HG03066 (cell line): ENCODE results near the gene ISG15.
A peak's percentile ranks its signal among the peaks of the same experiment; 100 is the strongest.
"Not testable (repeated sequence)": the region's sequence is repeated elsewhere in the genome, so short reads cannot be mapped to it uniquely, and the experiment has no call there.

ENCODE experiments used
- ATAC-seq: cut with Tn5 transposase; IDR thresholded peaks from one replicate; pipeline ENCODE4 v1.9.1; 2021; ENCODE audit warnings: low read depth; ENCODE audit not compliant: unreplicated experiment

ISG15 gene

GRCh38 chr1:1055841-1056736 lies 42.8 kb downstream of the ISG15 start:
- no peak for ATAC-seq

- ATAC-seq = not testable (repeated sequence)
Observed at GRCh38 chr1:1057769-1058087, 44.4 kb downstream of the ISG15 start.

DNA sequence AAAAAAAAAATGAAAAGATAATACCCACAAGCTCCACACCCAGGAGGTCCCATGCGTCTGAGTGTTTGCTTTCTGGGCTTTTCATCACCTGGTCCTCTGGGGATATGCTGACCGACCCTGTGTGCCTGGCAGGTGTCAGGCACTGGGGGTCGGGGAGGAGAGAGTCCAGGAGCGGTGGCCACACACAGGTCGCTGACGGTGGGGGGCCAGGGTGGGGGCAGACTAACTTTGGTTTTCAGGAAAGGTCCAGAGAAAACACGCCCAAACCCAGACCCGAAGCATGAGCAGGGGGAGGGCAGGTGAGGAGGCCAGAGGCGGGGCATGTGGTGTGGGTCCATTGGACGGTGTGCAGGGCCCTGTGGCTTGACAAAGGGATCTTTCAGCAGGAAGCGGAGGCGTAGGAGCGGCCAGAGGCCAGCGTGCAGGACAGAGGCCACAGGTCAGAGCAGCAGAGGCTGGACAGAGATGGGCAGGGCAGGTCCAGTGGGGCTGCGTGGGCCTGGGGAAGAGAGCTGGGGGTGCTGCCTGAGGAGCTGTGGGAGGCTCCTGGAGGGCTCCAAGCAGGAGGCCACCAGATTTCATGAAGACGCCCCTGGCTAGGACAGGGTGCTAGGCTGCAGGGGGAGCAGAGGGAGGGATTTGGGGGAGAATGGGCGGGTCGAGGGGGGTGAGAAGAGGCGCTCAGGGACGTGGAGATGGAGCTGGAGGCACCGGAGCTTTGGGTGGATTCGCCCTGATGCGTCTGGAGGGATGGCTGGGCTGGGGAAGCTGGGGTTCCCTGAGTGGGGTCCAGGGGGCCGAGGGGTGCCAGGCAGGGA lies 45.0 kb downstream of the ISG15 start:
- no peak for ATAC-seq

DNA sequence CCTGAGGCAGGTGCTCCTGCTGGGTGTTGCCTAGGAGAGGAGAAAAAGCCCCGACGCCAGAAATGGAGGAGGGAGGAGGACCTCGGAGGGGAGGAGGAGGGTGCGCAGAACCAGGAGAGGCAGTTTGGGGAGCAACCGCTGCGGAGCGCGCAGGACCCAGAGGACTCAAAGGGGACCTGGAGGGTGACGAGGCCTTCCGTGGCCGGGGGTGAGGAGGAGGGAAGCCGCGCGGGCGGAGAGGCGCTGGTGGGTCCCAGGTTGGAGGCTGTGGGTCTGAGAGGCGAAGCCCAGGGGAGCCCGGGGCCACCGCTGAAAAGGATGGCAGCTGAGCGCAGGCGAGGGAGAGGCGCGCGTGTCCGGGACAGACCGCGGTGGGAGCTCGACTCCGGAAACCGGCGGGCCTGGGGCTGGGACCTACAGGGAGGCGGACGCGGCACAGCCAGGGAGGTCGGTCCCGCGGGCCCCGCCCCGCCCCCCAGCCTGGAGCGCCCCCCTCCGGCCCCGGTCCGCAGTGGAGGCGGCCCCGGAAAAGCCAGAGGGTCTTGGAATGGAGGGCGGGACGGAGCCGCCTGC lies 45.7 kb downstream of the ISG15 start:
- ATAC-seq = peak; percentile 44

DNA sequence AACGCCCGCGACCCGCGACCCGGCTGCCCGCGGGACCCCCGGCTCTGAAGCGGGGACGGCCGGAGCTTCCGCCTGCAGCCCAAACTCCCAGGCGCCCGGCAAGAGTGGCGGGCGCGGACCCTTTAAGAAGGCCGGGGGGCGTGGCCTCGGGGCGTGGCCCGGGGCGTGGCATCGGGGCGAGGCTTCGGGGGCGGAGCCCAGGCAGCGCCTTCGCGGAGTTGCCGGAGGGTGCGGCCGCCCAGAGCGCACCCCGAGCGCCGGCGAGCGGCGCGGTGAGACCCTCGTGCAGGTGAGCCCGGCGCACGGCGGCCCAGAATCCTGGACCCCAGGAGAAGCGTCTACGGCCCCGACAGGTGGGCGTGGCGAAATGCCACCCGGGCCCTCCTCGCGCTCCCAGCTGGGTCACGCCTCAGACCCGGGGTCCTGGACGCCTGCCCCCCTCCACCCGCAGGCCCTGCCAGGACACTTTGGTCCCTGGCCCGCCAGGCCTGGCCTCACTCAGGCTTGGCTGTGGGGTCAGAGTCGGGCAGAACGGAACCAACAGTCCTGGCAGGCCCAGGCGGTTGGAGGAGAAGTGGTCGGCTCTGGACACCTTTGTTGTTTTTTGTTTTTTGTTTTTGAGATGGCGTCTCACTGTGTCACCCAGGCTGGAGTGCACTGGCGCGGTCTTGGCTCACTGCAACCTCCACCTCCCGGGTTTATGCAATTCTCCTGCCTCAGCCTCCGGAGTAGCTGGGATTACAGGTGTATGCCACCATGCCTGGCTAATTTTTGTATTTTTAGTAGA lies 46.4 kb downstream of the ISG15 start:
- peak; percentile 55 for ATAC-seq

- no peak for ATAC-seq
Observed at GRCh38 chr1:1060281-1061000, 47.1 kb downstream of the ISG15 start.

DNA sequence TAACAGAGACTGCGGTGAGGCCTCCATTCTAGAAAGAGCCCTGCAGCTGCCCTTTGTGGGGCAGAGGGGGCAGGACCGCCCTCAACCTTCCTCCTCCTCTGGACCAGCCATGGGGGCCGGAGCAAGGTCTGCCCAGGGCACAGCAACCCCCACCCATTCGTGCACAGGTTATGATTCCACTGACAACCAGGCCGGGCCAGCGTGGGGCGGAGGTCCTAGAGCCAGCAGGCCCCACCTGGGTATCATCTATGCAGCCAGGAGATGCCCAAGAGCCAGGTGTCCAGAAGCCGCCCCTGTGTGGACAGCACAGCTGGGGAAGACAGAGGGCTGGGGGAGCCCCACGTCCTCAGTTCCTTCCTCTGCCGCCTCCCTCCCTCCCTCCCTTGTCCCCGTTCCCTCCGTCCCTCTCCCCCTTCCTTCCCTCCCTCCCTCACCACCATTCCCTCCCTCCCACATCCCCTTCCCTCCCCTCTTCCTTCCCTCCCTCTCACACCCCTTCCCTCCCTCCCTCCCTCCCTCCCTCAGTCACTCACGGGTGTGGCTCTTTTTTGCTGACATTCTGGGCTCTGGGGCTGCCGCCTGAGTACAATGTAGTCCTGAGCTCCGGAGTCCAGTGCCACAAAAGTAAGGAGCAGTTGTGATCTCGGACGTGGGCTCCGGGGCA lies 48.5 kb downstream of the ISG15 start:
- no peak for ATAC-seq

DNA sequence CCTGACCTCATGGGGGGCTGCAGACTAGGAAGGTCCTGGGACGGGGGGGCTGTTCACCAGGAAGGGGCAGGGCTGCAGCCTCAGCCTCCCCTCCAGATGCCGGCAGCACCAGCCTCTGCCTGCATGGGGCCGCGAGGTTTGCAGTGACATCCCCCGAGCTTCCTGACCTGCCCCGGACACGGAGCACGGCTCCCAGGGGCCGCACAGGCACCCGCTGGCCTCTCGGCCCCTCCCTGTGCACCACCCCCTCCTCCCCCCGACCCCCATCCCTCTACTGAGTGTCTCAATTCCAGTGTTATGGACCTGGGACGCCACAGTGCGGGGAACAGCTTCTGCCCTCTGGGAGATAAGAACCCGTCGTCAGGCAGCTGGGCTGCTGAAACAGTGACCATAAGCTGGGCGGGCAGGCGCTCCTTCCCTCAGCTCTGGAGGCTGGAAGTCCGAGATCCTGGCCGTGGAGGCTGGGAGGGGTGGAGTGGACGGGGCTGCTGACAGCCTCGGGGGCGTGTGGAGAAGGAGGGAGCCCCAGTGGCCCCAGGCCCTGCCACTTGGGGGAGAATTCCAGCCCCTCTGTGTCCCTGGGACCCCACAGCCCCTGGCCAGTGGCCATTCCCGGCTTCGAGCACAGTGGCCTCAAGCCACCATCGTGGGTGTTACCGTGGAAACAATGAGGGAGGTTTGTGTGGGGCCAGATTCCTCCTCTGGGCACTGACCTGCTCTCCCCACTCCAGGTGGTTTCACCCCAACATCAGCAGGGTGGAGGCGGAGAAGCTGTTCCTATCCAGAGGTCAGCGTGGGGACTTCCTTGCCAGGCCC lies 49.3 kb downstream of the ISG15 start:
- ATAC-seq = no peak

- no peak for ATAC-seq
Observed at GRCh38 chr1:1063261-1063944, 50.1 kb downstream of the ISG15 start.
